Thoracic aorta (tissue), 2 donors: ENCODE results near the gene HNRNPK. TPM values are rescaled to one million over a fixed set of nuclear protein-coding genes. Genes with fewer than 3 reads are reported as not detected.

Experiments used
- ATAC-seq: fragments of 150-250 bp; one replicate; pipeline ENCODE4 v1.8.0; 2017; ENCODE audit warnings: low read depth; ENCODE audit not compliant: insufficient number of reproducible peaks, low FRiP score
- DNase-seq: peaks from one replicate; pipeline ENCODE4 v3.0.0-alpha.2; 2020; ENCODE audit warnings: low spot score
- H3K27ac ChIP-seq, 2 donors: fragments of 200-600 bp; sonication (generic); 1 replicate in 1 of 2; 2 replicates in 1 of 2; pipeline ENCODE4 v1.5.1; 2016; ENCODE audit warnings: mild to moderate bottlenecking in 2 of 2, moderate library complexity in 2 of 2
- H3K27me3 ChIP-seq: fragments of 200-600 bp; sonication (generic); replicated peaks from 2 replicates; pipeline ENCODE4 v1.6.0; 2016; ENCODE audit warnings: mild to moderate bottlenecking; ENCODE audit not compliant: insufficient read depth
- H3K36me3 ChIP-seq: fragments of 200-600 bp; sonication (generic); one replicate; pipeline ENCODE4 v1.5.1; 2016
- H3K4me1 ChIP-seq, 2 donors: fragments of 200-600 bp; sonication (generic); 1 replicate in 1 of 2; 2 replicates in 1 of 2; pipeline versions ENCODE4 v1.5.1 to v1.6.0; 2016; ENCODE audit warnings: low read depth in 2 of 2, mild to moderate bottlenecking in 1 of 2; ENCODE audit not compliant: control insufficient read depth in 1 of 2
- H3K4me3 ChIP-seq: fragments of 200-600 bp; sonication (generic); 2 replicates; pipeline ENCODE4 v1.5.1; 2016; ENCODE audit warnings: mild to moderate bottlenecking
- H3K9me3 ChIP-seq: fragments of 200-600 bp; sonication (generic); 2 replicates; pipeline ENCODE4 v1.5.1; 2016
- total RNA-seq, 2 donors: library from RNA; depleted of rRNA; stranded (reverse); fragments of >200 nt; gene quantifications; one replicate each; pipeline versions ENCODE4 v1.1.0 to v1.2.3, GENCODE V29; 2016
- TF ChIP-seq, protein P1 (sequence below): fragments of 200-600 bp; sonication (generic); IDR thresholded peaks from one replicate; pipeline ENCODE4 v1.5.1; 2019; ENCODE audit warnings: antibody characterized with exemption

The HNRNPK gene
- total RNA-seq, 2 donors from 2014 or later, result 326 to 392 TPM

- TF ChIP-seq, protein P1, sequence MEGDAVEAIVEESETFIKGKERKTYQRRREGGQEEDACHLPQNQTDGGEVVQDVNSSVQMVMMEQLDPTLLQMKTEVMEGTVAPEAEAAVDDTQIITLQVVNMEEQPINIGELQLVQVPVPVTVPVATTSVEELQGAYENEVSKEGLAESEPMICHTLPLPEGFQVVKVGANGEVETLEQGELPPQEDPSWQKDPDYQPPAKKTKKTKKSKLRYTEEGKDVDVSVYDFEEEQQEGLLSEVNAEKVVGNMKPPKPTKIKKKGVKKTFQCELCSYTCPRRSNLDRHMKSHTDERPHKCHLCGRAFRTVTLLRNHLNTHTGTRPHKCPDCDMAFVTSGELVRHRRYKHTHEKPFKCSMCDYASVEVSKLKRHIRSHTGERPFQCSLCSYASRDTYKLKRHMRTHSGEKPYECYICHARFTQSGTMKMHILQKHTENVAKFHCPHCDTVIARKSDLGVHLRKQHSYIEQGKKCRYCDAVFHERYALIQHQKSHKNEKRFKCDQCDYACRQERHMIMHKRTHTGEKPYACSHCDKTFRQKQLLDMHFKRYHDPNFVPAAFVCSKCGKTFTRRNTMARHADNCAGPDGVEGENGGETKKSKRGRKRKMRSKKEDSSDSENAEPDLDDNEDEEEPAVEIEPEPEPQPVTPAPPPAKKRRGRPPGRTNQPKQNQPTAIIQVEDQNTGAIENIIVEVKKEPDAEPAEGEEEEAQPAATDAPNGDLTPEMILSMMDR, result no peak
- Histone ChIP-seq H3K4me3 (no peak overlapping the region), H3K9me3 (no peaks in the 10 kb centered on the region), H3K4me1 (peaks cover 0 to 8% of the 10 kb centered on the region in 2 donors), H3K27me3 (no peaks in the 10 kb centered on the region), H3K36me3 (no peaks in the 10 kb centered on the region), H3K27ac (no peak overlapping the region)
- no peak for DNase-seq
- no peak for ATAC-seq
Observed at GRCh38 chr9:83919111-83919510, 60.9 kb downstream of the HNRNPK start.

Other genes starting within 250 kb of the HNRNPK start
- 1 to 10 TPM; 3.8 to 6.2 TPM for gene GKAP1, start 162.4 kb downstream of the HNRNPK start, total RNA-seq
- gene KIF27, start 58.8 kb downstream of the HNRNPK start, total RNA-seq, result 1 to 10 TPM; 2.3 to 4.3 TPM
- gene RMI1, start 590 bp upstream of the HNRNPK start, total RNA-seq, result 1 to 10 TPM in 1 of 2 donors, under 1 TPM in 1; 0.95 to 1.6 TPM